ENCODE data around the gene SPECC1L. TPM values are rescaled to one million over a fixed set of nuclear protein-coding genes. Genes with fewer than 3 reads are reported as not detected.

Gene SPECC1L
- total and polyA plus RNA-seq, 2 of the 8 experiments (the other 6 are each of a cell fraction or from before 2014, with no cell fraction given), result 15.7 to 61.6 TPM

GRCh38 chr22:24450610-24451009, 180.0 kb downstream of the SPECC1L start (continued):
- TF ChIP-seq GABPA (IDR thresholded peaks at IDR 0.05; ENCODE audit: borderline replicate concordance, insufficient read depth, low read length) (no peak), CBX5 (IDR thresholded peaks at IDR 0.05; ENCODE audit: low read depth, low read length) (no peak), BACH1 (IDR thresholded peaks at IDR 0.05; ENCODE audit: low read length) (no peak)
